Mesothelial cell of epicardium (in vitro differentiated cells): ENCODE data around the gene ATPAF1. TPM values are rescaled to one million over a fixed set of nuclear protein-coding genes. Genes with fewer than 3 reads are reported as not detected.

Experiments used
- DNase-seq, 2 experiments: peaks; one replicate each; pipeline ENCODE4 v3.0.0; 2021; ENCODE audit warnings: low spot score in 2 of 2; ENCODE audit not compliant: unreplicated experiment in 2 of 2
- H3K27ac Mint-ChIP-seq: 2 replicates; pipeline ENCODE4 v1.8.0; 2021; ENCODE audit warnings: mixed read lengths
- H3K27me3 Mint-ChIP-seq: 2 replicates; pipeline ENCODE4 v1.8.0; 2021; ENCODE audit warnings: low read depth, mixed read lengths
- H3K36me3 Mint-ChIP-seq: 2 replicates; pipeline ENCODE4 v1.8.0; 2021; ENCODE audit warnings: mixed read lengths
- H3K4me1 Mint-ChIP-seq: 2 replicates; pipeline ENCODE4 v1.8.0; 2021; ENCODE audit warnings: mixed read lengths
- H3K4me3 Mint-ChIP-seq: 2 replicates; pipeline ENCODE4 v1.8.0; 2021; ENCODE audit warnings: mild to moderate bottlenecking, moderate library complexity, mixed read lengths
- H3K9me3 Mint-ChIP-seq: 2 replicates; pipeline ENCODE4 v1.8.0; 2021; ENCODE audit warnings: mixed read lengths
- total RNA-seq: library from RNA; stranded (reverse); gene quantifications from 3 replicates; pipeline ENCODE4 v1.2.1, GENCODE V29; 2021
- TF ChIP-seq, protein P1 (sequence below): fragments of 200-600 bp; sonication (generic); IDR thresholded peaks from one replicate; pipeline ENCODE4 v1.5.0; 2021; ENCODE audit warnings: antibody characterized with exemption; ENCODE audit not compliant: unreplicated experiment

The ATPAF1 gene
- total RNA-seq, 1 donor from 2014 or later, result 38.4 TPM

GRCh38 chr1:46621930-46622329, 46.2 kb downstream of the ATPAF1 start:
- H3K27ac Mint-ChIP-seq, result peak overlapping the region; percentile 37
- no peak for DNase-seq
- peaks cover 6% of the 10 kb centered on the region for H3K27me3 Mint-ChIP-seq
- H3K4me1 Mint-ChIP-seq, result peaks cover 33% of the 10 kb centered on the region
- TF ChIP-seq, protein P1, sequence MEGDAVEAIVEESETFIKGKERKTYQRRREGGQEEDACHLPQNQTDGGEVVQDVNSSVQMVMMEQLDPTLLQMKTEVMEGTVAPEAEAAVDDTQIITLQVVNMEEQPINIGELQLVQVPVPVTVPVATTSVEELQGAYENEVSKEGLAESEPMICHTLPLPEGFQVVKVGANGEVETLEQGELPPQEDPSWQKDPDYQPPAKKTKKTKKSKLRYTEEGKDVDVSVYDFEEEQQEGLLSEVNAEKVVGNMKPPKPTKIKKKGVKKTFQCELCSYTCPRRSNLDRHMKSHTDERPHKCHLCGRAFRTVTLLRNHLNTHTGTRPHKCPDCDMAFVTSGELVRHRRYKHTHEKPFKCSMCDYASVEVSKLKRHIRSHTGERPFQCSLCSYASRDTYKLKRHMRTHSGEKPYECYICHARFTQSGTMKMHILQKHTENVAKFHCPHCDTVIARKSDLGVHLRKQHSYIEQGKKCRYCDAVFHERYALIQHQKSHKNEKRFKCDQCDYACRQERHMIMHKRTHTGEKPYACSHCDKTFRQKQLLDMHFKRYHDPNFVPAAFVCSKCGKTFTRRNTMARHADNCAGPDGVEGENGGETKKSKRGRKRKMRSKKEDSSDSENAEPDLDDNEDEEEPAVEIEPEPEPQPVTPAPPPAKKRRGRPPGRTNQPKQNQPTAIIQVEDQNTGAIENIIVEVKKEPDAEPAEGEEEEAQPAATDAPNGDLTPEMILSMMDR, result no peak
- H3K9me3 Mint-ChIP-seq, result no peaks in the 10 kb centered on the region
- no peaks in the 10 kb centered on the region for H3K36me3 Mint-ChIP-seq
- no peak overlapping the region for H3K4me3 Mint-ChIP-seq

- Mint-ChIP-seq H3K9me3 (no peaks in the 10 kb centered on the region), H3K27ac (no peak overlapping the region), H3K36me3 (no peaks in the 10 kb centered on the region), H3K4me1 (peaks cover 41% of the 10 kb centered on the region), H3K27me3 (peaks cover 6% of the 10 kb centered on the region), H3K4me3 (no peak overlapping the region)
- DNase-seq, result no peak
- TF ChIP-seq, protein P1, result no peak
These were observed 48.4 kb downstream of the ATPAF1 start for GRCh38 chr1:46619656-46620258.

DNA sequence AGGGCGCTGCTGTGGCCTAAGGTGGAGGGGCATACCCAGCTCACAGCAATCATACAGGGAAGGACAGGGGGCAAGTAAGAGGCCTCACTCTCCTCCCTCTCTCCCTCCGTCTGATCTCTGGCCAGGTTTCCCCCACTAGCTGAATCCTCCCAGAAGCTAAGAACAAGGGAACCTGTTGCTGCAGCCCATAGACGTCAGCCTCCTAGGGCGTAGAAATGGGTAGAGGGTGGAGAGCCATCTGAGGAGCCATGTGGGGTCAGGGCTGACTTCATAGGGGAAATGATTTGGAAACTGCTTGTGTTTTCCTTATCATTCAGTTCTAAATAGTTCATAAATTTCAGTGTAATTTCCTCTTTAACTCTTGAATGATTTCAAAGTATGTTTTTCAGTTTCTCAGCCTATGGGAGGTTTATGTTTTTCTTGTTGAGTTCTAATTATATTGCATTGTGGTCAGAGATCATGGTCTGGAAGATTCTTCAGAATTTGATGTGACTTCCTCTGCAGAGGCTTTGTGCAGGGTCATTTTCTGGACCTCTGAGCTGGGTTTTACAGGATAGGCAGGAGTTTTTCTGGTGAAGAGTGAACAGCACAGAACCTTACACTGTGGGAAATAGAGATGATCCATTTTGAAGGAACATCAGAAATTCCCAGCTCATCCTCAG, 49.3 kb downstream of the ATPAF1 start:
- Mint-ChIP-seq H3K9me3 (no peaks in the 10 kb centered on the region), H3K36me3 (no peaks in the 10 kb centered on the region), H3K27me3 (peaks cover 6% of the 10 kb centered on the region), H3K4me1 (peaks cover 33% of the 10 kb centered on the region), H3K27ac (no peak overlapping the region), H3K4me3 (no peak overlapping the region)
- no peak for DNase-seq
- TF ChIP-seq, protein P1, result no peak

- no peak for DNase-seq
- Mint-ChIP-seq H3K36me3 (no peaks in the 10 kb centered on the region), H3K27me3 (peaks cover 6% of the 10 kb centered on the region), H3K27ac (no peak overlapping the region), H3K4me3 (peak overlapping the region; percentile 88), H3K4me1 (peaks cover 31% of the 10 kb centered on the region), H3K9me3 (no peaks in the 10 kb centered on the region)
- TF ChIP-seq, protein P1, result no peak
These were observed 50.3 kb downstream of the ATPAF1 start for GRCh38 chr1:46617833-46618232.

DNA sequence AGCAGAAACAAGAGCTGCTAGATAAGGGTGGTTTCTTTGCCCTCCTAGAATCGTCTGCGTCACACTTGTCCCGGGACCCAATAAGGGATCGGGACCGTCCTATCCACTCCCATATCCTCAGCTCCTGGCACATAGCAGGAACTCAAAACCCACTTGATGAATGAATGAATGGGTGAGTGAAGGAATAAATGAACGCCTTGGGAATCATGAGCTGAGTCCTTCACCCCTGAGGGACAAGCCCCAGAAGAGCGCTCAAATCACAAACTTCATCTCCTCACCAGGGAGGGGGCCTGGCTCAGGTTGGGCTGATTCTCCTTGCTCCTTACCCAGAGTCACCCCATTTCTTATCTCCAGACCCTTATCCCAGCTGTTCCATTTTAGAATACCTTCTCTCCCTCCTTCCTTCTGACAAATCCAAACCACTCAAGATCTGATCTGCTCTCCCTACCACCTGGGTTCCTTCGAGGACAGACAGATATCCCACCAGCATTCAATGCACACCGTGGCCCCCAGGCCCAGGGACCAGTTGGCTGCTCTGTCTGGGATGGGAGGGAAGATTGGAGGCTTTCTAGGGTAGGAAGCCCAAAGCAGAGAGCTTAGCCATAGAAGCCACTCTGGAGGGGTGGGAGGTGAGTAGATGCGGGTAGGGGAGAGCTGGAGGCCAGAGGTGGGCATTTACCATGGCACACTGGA, 50.9 kb downstream of the ATPAF1 start:
- peak overlapping the region; percentile 88 for H3K4me3 Mint-ChIP-seq
- H3K9me3 Mint-ChIP-seq, result no peaks in the 10 kb centered on the region
- H3K4me1 Mint-ChIP-seq, result peaks cover 31% of the 10 kb centered on the region
- DNase-seq, result no peak
- peak overlapping the region; percentile 89 for H3K27ac Mint-ChIP-seq
- TF ChIP-seq, protein P1, result no peak
- H3K36me3 Mint-ChIP-seq, result no peaks in the 10 kb centered on the region
- peaks cover 6% of the 10 kb centered on the region for H3K27me3 Mint-ChIP-seq
